H1 (cell line): ENCODE results near the gene PRR36. TPM values are rescaled to one million over a fixed set of nuclear protein-coding genes. Genes with fewer than 3 reads are reported as not detected.

Source experiments
- EP300 ChIP-seq, 2 experiments: IDR thresholded peaks; 1 replicate in 1 of 2; 2 replicates in 1 of 2; pipeline ENCODE4 v1.6.1; 2011 to 2012; ENCODE audit warnings: low read depth in 2 of 2, low read length in 2 of 2, mild to moderate bottlenecking in 2 of 2, borderline replicate concordance in 1 of 2, inconsistent platforms in 1 of 2, moderate library complexity in 1 of 2
- TAF1 ChIP-seq: IDR thresholded peaks from 2 replicates; pipeline ENCODE4 v1.6.1; 2011; ENCODE audit warnings: mild to moderate bottlenecking, low read depth, low read length
- polyA plus RNA-seq, 7 experiments: library from polyadenylated mRNA; depleted of rRNA in 3 of 7; stranded (reverse) in 5 of 7; unstranded in 2 of 7; fragments of >200 nt in 5 of 7; fragments of 200-250 nt in 2 of 7; gene quantifications; 1 replicate in 5 of 7; 2 replicates in 1 of 7; 4 replicates in 1 of 7; pipeline versions ENCODE4 v1.2.1 to v1.2.3, GENCODE V29; 2011 to 2013; ENCODE audit warnings: missing spikeins in 2 of 7, mixed read lengths in 2 of 7
- total RNA-seq: library from RNA; stranded (reverse); fragmentation: NEBNext Ultra II Directional; extraction: Animal tissue kit (Norgen Biotek cat#: 25700); gene quantifications from 2 replicates; pipeline ENCODE4 v1.2.1, GENCODE V29; 2021

The PRR36 gene
- total and polyA plus RNA-seq, 2 of the 8 experiments (the other 6 are each of a cell fraction or from before 2014, with no cell fraction given) = 1.6 to 23.9 TPM

- no peak for TF ChIP-seq TAF1
- no peak for TF ChIP-seq EP300 (IDR thresholded peaks at IDR 0.05; ENCODE audit: borderline replicate concordance in 1 of 2, low read depth in 2 of 2, low read length in 2 of 2)
These were observed 36.4 kb upstream of the PRR36 start (continued) for GRCh38 chr19:7910321-7911161.
